DMS114 treated with DMSO at 0.1 percent for 48 hours (cell line): ENCODE results near the gene ANKRD9.

Experiments
- DNase-seq: peaks from one replicate; lab custom pipeline; 2025; ENCODE audit not compliant: unreplicated experiment; lab: John Stamatoyannopoulos, UW

The ANKRD9 gene

GRCh38 chr14:102479107-102479506, 30.5 kb downstream of the ANKRD9 start:
- no peak for DNase-seq

GRCh38 chr14:102474934-102475333, 34.6 kb downstream of the ANKRD9 start:
- no peak for DNase-seq

GRCh38 chr14:102473559-102473958, 36.0 kb downstream of the ANKRD9 start:
- no peak for DNase-seq

- no peak for DNase-seq
Observed at GRCh38 chr14:102472791-102473150, 36.8 kb downstream of the ANKRD9 start.

- no peak for DNase-seq
Observed at GRCh38 chr14:102471921-102472790, 37.4 kb downstream of the ANKRD9 start.

GRCh38 chr14:102469261-102469660, 40.3 kb downstream of the ANKRD9 start:
- DNase-seq = no peak

- no peak for DNase-seq
Observed at GRCh38 chr14:102464846-102465341, 44.7 kb downstream of the ANKRD9 start.

DNA sequence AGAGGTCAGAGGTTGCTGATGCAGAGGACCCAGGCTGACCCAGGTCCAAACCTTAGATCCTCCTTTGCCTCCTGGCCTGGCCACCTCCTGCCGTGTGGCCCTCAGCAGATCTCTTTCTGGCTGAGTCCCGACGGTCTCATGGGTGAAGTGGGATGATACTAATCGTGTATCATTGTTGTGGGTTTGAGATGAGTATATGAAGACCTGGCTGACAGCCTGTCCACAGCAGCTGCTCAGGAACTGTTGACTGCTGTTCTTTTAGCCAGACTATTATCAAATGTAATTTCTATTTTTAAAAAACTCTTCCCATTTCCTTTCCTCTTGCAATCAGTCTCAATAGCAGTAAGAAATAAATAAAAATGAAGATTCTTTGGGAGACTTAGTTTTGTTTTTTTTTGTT, 45.6 kb downstream of the ANKRD9 start:
- DNase-seq = no peak

GRCh38 chr14:102462391-102462790, 47.2 kb downstream of the ANKRD9 start:
- no peak for DNase-seq

GRCh38 chr14:102461490-102462338, 47.9 kb downstream of the ANKRD9 start:
- DNase-seq = no peak

DNA sequence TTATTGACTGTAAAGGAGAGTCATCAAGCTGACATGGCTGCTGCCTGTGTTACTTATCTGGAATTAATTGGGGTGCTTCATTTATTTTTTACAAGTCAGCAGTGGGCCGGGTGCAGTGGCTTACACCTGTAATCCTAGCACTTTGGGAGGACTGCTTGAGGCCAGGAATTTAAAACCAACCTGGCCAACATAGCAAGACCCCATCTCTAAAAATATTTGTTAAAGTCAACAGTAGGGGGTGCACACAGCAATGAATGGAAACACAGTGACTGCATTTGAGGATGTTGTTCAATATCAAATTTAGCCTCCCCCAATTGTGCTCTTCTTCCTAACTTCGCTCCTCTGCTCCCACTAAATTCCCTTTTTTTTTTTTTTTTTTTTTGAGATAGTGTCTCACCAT, 52.1 kb downstream of the ANKRD9 start:
- no peak for DNase-seq

DNA sequence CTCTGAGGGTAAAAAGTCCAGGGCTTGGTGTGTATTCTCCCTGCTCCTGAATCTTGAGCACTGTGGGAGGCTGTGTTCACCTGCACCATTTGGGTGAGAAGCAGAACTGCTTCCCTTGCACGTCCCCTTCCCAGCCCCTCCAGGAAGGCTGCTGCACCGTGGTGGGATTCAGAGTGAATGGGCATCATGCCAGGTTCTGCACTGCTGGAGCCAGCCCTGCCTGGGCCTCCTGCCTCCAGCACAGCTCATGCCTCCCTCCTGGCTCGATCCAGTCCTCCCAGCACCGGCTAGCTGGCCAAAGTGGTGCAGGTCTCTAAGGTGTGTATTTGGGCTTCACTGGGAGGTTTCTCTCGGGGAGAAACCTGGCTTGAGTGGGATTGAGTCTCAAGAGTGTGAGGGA, 54.9 kb downstream of the ANKRD9 start:
- DNase-seq = no peak

DNA sequence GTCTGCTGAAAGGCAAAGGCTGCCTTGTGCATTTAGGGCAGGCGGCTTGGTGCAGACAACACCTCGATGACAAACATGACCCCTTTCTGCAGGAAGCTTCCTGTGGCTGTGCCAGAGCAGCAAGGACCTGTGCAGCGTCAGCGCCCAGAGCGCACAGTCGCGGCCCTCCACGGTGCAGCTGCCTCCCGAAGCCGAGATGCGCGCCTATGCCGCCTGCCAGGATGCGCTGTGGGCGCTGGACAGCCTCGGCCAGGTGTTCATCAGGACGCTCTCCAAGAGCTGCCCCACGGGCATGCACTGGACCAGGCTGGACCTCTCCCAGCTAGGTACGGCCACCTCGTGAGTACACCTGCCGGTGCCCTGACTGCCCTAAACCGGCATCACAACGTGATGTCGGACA, 57.3 kb downstream of the ANKRD9 start:
- DNase-seq = no peak
